Stimulated activated CD8-positive, alpha-beta memory T cell treated with anti-CD3 and anti-CD28 coated beads, Interleukin-7, amount 100 ng/mL, for 1 hour (primary cell): Measurements from ENCODE around the gene PLA2G2C.

ENCODE experiments used
- DNase-seq, 2 donors: peaks; one replicate each; pipeline ENCODE4 v3.0.0-alpha.2; 2020; ENCODE audit warnings: low read depth in 2 of 2

Gene PLA2G2C

DNA sequence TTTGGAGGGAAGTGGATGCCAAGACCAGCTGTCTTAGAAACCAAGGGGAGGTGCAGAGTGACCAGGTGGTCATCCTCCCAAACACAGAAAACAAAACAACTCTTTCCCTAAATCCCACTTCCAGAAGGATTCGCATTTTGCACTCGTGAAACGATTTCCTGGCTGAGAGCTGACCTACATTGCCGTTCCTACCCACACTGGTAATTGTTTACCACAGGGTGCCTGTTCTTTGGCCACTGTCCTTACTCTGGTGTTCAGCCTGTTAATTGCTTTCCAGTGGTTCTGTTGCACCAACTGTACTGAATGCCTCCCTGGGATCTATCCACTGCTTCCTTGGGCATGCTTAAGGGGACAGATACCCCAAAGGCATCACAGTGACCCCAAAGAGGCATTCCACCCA, 23.2 kb upstream of the PLA2G2C start:
- no peak for DNase-seq

DNA sequence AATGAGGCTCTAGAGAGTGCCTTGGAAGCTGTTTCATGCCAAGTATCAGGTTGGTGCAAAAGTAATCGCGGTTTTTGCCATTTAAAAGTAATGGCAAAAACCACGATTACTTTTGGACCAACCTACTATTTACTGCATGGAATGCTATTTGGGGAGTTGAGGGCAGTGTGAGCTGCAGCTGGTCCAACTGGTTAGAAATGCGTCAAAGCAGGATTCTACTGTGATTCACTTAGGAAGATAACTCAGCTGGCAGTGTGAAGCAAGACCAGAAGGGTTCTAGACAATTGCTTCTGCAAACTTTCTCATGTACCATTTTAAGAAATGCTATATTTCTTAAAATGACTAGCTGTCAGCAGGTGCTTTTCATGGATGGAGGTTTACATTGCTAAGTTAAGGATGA, 21.2 kb upstream of the PLA2G2C start:
- no peak for DNase-seq

DNA sequence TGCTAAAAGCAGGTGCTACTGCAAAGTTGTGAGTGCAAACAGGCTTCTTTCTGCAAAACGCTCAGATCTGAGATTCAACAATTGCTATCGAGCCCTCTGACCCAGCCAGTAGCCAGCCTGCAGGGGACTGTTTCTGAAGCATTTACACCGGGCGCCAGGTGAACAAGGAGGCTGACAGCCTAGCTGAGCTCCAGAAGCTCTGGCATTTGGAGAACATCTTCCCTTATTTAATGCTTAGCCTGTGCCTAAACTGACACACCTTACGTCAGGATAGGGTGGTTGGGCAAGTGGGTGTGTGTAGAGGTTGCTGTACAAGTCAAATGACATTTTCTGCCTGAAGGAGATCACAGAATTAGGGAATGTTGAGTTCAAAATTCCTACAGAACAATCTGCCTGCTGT, 15.8 kb upstream of the PLA2G2C start:
- DNase-seq: no peak

DNA sequence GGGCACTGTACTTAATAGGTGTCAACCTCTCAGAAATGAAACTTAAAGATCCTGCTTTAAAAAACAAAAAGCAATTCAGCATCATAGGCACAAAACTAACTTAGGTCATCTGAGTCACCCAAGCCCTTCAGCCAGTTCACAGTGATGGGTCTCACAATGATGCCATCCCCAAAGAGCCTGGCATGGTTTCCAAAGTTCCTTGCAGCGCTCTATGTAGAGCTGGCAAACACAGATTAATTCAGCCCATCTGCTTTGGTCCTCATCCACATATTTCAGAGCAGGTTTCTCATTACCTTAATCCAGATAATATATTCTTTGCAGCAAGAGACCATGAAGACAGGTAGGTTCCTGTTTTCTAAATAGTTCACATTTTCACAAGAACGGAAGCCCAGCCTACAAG, 14.6 kb upstream of the PLA2G2C start:
- no peak for DNase-seq

DNA sequence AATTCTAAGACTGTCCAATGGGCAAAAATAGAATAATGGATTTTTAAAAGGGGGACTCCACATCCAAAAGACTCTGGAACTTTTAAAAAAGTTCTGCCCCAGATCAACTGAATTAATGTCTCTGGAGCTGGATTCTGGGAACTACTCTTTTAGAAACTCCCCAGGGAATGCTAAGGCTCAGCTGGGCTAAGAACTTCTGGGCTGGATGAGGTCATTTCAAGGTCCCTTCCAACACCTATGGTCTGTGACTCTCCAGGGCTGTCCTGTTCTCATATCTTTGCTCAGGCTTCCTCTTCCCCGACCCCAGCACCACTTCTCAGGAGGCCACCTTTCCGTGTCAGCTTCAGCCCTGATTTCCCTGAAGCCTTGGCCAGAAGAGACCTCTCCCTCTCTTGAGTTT, 13.5 kb upstream of the PLA2G2C start:
- DNase-seq: no peak

DNA sequence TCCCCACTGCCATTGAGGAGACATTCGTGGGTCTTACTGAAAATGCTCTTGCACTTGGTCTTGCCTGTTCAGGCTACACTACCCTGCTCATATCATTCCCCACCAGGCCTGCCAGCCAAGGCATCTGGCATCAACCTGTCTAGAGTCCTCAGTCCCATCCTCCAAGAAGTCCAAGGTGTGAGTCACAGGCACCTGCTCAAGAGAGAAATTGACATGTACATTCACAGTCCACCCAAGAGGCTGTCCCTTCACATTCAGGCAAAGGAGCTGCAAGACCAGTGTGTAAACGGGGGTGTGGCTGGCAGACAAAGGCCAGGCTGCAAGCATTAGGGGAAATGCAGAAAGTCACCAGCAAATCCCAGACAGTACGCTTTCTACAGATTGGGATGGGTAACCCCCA, 13.1 kb upstream of the PLA2G2C start:
- DNase-seq: no peak

DNA sequence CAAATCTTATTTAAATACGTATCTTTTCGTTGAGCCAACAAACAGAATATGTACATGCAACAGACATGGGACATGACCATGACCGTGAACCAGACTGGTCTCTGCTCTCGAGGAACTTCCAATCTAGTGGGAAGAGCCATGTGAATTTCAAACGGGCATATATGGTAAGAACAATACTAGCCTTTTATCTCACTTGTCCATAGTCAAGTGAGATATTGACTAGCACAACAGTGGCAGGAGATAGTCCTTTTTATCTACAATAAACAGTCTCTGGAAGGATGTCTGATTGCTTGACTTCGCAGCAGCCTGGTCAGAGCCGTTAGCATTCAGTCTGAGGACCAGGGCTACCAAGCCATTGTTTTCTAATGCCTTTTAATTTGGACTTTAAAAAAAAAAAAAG, 12.6 kb upstream of the PLA2G2C start:
- no peak for DNase-seq

DNA sequence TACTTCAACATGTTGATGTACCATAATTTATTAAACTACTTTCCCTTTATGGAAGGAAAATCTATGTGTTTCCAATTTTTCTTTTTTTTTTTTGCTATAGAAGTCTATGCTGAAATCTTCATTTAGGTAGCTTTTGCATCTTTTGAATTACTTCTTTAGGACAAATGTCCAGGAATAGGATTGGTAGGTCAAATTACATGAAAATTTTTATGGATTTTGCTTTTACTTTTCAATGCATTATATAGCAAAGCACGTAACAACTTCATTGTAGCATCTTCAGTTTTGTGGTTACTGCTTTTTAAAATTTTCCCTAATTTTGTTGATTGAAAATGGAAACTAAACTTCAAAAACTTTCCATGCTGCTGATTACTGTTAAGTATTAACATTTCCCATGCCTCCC, 12.0 kb upstream of the PLA2G2C start:
- DNase-seq: no peak

DNA sequence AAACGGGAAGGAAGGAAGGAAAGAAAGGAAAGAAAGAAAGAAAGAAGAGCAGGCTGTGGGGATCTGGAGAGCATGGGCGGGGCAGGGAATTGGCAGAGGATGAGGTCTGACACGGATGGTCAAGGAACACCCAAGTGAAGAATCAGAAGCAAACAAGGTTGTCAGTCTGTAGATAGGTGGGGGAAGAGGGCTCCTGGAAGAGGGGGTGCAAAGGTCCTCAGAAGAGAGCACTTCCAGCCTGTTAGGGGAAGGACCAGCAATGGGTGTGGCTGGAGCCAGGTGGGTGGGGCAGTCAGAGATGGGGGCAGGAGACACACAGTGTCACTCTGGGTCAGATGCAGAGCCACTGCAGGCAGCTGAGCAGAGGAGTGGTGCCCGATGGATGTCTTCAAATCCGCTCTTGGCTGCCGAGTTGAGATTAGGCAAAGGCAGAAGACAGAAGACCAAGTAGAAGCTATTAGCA, 11.0 kb upstream of the PLA2G2C start:
- DNase-seq: no peak

DNA sequence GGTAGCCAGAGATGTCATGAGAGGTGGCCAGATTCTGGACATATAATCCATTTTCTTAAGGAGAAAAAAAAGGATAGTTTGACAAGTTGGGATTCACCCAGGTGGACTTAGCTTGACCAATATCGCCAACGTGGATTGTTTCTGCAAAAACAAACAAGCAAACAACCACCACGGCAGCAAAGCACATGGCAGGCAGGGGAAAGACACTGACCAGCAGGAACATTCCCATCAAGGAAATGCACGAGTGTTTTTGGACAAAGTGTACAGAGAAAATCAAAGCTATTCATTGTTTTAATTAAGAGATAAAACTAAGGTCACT, 9.1 kb upstream of the PLA2G2C start:
- DNase-seq: no peak

DNA sequence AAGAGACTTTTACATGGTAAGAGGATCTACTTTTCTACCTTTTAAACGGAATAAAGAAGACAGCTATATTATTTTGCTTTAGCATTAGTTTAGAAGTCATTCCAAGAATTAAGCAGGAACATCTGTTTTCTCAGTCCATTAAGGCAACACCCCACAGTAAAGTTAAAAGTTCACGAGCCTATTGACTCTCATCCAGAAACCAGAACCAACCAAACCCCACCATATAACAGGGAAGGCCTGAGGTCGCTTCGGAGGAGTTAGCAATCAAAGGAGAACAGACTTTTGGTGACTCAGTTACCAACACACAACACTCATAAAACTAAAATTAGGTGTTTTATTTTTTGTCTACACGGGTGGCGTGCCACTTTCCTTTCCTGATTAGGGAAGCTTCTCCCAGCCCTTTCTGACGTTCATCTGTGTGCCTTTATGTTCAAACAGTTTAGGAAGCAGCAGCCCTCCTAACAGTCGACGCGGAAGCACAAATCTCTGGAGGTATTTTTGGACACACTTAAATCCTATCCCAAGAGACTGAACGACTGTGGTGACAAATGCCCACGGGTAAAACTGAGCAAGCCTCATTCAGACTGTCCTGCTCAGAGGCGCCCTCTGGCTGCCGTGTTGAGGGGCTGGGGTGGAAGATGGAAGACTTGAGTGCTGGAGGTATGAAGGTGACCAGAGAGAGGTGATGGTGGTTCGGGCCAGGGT, 8.6 kb upstream of the PLA2G2C start:
- DNase-seq: peak; percentile 36 to 51

DNA sequence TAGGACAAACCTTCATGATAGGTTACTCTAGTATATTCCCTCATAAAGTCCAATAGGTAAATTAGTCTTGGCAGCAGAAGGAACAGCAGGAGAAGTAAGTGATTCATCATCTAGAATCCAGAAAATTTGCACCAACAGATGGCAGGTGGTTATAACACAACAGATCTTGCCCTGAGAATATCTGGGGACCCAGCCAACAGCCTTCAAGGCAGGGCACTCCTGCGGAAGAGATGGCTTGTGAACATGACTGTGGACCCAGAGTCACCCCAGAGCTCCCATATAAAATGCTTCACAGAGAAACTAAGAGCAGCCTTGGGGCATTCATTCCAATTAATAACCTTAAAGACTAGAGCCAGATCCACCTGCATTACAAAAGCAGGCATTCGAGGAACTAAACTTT, 7.9 kb upstream of the PLA2G2C start:
- DNase-seq: no peak

DNA sequence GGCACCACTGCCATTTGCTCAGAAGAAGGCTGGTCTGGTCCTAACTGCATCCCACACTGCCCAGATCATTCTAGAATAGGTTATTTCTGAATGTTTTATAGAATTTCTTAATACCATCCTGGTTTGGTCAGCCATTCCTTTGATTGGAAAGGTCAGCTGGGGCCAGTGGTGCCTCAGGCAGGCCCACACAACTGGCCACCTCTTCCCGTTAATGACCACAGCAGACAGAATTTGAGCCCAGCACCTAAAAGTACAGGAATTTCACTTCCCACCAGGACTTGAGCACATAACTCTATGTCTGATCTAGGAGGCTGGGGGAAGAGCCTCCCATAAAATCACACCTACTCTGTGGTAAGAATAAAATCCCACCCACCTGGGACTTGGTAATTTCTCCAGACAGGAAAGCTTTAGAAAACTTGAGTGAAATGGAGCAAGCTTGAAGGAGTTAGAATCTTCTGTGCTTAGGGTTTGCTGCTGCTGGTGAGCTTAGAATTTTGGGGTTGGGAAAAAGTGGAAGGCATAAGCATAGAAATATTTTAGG, 6.6 kb upstream of the PLA2G2C start:
- DNase-seq: no peak

DNA sequence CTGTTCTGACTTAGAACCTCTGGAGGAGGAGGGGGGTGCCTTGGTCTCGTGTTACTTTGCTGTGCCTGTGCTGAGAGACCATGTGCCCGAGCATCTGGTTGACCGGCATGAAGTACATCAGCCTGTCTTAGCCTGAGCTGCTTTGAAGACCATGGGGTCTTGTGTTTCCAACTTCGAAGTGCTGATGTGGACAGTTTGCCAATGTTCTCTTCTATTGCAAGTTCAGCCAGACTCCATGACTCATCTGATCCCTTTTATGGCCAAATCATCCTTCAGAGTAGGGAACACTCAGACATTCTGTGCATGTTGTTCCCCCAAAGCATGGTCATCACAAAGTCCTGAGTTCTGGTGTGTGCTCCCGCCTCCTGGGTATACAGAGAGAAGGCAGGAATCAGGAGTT, 6.0 kb upstream of the PLA2G2C start:
- no peak for DNase-seq

DNA sequence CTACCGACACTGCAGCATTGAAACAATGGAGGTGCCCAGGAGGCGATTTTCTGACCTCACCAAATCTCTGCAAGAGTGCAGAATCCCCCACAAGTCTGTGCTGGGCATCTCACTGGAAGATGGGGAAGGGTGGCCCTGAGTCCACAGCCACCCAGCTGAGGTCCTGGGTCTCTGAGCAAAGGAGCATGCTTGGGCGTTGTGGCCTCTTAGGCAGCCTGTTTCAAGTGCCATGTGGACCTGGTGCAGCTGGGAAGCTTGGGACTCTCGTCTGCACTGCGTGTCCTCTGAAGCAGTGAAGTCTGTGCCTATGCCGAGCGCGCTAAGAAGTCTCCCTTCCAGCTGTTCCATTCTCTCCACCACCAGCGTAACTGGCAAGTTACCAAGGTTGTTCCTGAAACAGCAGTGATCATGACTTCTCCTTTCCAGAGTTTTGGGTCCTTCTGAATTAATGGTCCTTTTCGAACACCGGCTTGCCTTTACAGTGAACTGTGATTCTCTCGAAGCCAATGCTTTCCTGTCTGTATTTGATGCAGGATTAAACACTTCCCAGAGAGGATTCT, 5.0 kb upstream of the PLA2G2C start:
- no peak for DNase-seq

DNA sequence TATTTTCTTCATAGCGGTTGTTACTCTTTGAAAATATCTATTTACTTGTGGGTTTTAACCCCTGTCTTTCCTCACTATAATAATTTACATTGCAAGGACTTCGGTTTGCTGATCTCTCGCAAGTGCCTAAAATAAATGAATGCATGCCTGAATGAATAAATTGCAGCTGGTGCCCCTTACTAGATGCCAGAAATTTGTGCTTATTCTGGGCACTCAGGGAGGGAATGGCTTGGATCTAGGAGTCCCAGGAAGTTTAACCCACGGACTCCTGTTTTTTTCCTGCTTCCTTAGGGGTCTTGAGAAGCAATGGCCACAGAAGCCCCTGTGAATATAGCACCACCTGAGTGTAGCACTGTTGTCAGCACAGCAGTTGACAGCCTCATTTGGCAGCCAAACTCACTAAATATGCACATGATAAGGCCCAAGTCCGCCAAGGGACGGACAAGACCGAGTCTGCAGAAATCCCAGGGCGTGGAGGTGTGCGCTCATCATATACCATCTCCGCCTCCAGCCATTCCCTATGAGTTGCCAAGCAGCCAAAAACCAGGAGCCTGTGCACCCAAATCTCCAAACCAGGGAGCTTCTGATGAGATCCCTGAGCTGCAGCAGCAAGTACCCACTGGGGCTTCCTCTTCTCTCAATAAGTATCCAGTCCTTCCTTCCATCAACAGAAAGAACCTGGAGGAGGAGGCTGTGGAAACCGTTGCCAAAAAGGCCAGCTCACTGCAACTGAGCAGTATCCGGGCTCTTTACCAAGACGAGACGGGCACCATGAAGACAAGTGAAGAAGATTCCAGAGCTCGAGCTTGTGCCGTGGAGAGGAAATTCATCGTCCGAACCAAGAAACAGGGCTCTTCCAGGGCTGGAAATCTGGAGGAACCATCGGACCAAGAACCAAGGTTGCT, 4.2 kb upstream of the PLA2G2C start:
- no peak for DNase-seq

DNA sequence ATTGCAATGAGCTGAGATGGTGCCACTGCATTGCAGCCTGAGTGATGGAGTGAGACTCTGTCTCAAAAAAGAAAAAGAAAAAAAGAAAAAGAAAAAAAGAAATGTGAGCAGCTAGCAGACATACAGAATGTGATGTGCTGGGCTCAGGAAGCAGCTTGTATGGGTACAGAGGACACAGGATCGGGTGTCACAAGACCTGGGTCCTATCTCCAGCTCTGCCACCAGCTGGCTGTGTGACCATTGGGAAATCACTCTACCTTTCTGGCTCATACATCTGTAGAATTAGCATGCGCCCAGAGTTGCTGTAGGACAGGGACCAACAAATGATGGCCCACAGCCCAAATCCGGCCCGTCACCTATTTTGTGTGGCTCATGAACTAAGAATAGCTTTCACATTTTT, 3.3 kb upstream of the PLA2G2C start:
- no peak for DNase-seq

DNA sequence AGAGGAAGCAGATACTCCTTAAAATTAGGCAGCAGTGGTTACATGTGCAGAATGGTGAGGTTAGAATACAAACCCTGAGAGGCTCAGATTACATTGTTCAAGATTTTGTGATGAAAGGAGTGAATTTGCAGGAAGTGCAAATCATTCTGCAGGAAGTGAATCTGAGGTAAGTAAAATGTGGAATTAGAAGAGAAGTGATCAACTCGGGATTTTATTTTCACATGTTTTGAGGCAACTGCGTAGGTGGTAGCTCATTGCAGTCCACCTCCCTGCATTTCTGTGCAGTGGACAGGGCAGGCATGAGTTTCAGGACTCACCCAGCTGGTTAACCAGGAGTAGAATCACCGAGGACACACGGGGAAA, 2.1 kb upstream of the PLA2G2C start:
- DNase-seq: no peak

DNA sequence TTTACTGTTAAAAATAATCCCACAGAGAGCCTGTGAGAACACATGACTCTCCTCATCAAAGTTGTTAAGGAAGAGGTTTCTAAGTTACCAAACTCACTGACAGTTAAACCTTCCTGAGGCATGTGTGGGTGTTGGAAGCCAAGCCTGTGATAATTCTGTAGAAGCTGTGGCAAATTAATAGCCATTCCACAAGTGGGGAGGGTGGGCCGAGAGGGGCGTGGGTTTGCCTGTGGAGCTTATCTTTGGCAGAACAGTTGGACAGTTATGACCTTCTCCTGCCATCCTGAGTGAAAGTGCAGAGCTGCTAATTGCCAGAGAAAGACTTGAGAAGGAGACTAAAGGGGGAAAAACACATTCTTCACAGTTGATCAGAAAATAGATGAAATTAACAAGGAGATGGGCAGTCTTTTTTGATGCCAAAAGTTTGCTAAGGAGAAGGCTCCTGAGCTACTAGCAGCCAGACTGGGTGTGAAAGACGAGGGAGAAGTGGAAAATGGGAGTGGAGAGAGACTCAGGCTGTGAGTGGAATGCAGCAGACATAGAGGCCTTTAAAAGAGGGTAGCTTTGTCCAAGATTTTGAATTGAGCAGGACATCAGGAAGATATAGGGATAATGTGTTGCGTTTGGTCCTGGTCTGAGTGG, 1.6 kb upstream of the PLA2G2C start:
- no peak for DNase-seq

DNA sequence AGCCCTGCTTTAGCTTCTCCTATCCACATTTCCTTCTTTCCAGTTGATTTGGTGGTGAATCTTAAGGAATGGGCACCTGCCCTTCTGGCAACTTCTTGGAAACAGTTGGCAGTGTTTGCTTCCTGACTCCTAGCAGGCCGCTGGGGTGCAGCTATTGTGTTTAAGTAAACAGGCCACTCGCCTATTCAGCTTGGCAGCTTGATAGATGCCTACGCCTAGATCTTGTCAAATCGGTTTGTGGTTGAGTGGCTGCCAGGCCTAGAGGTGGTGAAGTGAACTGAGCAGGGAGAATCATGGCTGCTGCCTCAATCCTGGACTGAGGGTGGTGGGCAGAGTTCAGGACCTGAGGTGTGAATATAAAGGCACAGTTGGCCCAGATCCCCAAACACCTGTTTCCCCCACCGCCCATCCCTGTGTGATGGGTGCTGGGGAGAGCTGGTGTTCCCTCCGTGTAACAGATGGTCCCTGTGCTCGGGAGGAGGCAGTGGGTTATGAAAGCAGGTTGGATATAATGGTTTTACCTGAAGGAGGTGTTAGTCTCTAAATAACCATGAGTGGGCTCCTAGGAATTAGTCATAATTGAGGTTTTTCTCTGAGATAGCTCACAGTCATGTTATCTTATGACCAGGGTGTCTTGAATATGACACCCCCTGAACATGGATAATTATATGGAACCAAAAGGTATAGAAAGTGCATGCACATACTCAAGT, 940 bp upstream of the PLA2G2C start:
- DNase-seq: no peak

DNA sequence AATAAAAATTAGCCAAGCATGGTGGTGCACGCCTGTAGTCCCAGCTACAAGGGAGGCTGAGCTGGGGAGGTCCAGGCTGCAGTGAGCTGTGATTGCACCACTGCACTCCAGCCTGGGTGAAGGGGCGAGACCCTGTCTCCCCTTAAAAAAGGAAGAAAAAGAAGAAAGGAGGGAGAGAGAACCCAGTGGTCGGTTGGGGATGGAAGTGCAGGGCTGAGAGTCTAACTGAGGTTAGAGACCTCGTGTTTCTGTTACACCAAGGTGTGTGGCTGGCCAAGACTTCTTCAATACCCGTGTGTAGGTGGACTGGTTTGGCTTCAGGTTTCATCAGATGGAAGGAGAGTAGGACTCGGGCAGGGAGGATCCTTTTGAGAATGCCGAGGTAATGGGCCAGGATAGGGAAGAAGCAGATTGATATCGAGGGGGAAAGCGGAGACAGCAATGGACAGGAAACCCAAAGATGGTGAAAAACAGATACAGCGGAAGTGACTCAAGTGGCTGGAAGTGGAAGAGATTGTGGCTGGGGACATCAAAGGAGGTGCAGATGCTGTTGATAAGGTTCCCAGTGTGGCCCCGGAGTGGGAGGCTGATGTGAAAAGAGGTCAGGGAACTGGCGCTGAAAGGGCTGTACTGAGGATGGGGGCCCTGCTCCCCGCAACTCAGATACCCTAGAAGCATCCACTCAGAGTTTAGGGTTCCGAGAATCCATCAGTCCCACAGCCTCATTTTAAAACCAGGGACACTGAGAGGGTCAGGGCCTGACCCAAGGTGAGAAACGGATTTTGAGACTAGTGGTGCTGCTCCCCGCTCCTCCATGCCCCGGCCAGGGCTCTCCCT, 1.1 kb downstream of the PLA2G2C start:
- peak in 1 of 2 donors; percentile 25 for DNase-seq
